ENCODE data around the gene KCNN4. TPM values are rescaled to one million over a fixed set of nuclear protein-coding genes. Genes with fewer than 3 reads are reported as not detected.

Gene KCNN4
- total and polyA plus RNA-seq, 2 of the 13 experiments (the other 11 are each of a cell fraction or from before 2014, with no cell fraction given), result 0.13 to 0.25 TPM

DNA sequence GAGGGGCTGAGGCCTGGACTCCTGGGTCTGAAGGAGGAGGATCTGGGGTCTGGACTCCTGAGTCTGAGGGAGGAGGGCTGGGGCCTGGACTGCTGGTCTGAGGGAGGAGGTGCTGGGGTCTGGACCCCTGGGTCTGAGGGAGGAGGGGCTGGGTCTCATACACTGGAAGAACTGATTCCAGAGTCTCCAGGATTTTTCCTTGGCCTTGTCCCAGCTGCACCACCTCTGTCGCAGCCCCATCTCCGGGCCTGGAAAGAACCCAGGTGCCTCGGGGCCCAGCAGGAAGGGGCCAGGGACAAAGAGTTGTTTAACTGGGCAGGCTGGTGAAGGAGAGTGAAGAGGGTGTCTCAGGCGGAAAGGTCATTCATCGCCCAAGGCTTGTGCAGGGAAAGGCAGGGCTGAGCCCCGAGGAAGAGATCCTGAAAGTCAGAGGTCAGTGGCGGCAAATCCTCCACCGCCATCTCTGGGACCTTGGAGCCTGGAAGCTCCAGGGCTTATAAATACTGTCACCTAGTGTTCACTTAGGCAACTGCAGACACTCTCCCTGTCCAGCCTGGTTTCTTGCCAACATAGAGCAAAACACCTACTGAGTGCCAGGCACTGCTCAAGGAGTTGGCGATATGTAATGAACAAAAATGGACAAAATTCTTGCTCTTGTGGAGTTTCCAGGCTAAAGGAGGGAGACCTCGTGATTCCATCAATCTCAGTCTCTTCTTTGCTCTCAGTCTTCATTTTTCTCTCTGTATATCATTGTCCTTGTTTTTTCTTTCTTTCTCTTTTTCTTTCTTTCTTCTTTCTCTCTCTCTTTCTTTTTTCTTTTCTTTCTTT lies 4.4 kb upstream of the KCNN4 start (continued):
- TF ChIP-seq, protein P1, sequence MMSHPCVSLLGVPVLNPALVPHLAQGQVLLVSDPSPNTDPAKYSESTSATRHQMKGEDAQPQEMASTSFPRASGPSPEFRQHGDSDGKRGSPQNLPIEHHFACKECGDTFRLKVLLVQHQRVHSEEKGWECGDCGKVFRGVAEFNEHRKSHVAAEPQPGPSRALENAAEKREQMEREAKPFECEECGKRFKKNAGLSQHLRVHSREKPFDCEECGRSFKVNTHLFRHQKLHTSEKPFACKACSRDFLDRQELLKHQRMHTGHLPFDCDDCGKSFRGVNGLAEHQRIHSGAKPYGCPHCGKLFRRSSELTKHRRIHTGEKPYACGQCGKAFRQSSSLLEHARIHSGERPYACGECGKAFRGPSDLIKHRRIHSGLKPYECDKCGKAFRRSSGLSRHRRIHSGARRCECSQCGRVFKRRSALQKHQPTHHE (CRISPR knock-in tag; IDR thresholded peaks at IDR 0.05; ENCODE audit: borderline replicate concordance), result no peak
- TF ChIP-seq, protein P2, sequence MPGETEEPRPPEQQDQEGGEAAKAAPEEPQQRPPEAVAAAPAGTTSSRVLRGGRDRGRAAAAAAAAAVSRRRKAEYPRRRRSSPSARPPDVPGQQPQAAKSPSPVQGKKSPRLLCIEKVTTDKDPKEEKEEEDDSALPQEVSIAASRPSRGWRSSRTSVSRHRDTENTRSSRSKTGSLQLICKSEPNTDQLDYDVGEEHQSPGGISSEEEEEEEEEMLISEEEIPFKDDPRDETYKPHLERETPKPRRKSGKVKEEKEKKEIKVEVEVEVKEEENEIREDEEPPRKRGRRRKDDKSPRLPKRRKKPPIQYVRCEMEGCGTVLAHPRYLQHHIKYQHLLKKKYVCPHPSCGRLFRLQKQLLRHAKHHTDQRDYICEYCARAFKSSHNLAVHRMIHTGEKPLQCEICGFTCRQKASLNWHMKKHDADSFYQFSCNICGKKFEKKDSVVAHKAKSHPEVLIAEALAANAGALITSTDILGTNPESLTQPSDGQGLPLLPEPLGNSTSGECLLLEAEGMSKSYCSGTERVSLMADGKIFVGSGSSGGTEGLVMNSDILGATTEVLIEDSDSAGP (CRISPR knock-in tag; IDR thresholded peaks at IDR 0.05; ENCODE audit: borderline replicate concordance), result no peak
- TF ChIP-seq PCBP1 (IDR thresholded peaks at IDR 0.05; ENCODE audit: borderline replicate concordance, low read depth, low read length), result no peak
- no peak for TF ChIP-seq NKX3-1 (CRISPR knock-in tag; IDR thresholded peaks at IDR 0.05)
- no peak for TF ChIP-seq EP300 (IDR thresholded peaks at IDR 0.05; ENCODE audit: low read depth in 2 of 2, low read length in 2 of 2)
- TF ChIP-seq EP300 (CRISPR knock-in tag; IDR thresholded peaks at IDR 0.05; ENCODE audit: borderline replicate concordance), result no peak
- TF ChIP-seq RFX5 (IDR thresholded peaks at IDR 0.05; ENCODE audit: low read depth, low read length), result no peak
- TF ChIP-seq, protein P3, sequence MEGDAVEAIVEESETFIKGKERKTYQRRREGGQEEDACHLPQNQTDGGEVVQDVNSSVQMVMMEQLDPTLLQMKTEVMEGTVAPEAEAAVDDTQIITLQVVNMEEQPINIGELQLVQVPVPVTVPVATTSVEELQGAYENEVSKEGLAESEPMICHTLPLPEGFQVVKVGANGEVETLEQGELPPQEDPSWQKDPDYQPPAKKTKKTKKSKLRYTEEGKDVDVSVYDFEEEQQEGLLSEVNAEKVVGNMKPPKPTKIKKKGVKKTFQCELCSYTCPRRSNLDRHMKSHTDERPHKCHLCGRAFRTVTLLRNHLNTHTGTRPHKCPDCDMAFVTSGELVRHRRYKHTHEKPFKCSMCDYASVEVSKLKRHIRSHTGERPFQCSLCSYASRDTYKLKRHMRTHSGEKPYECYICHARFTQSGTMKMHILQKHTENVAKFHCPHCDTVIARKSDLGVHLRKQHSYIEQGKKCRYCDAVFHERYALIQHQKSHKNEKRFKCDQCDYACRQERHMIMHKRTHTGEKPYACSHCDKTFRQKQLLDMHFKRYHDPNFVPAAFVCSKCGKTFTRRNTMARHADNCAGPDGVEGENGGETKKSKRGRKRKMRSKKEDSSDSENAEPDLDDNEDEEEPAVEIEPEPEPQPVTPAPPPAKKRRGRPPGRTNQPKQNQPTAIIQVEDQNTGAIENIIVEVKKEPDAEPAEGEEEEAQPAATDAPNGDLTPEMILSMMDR (CRISPR knock-in tag; IDR thresholded peaks at IDR 0.05), result peak; percentile 93
- TF ChIP-seq, protein P4, sequence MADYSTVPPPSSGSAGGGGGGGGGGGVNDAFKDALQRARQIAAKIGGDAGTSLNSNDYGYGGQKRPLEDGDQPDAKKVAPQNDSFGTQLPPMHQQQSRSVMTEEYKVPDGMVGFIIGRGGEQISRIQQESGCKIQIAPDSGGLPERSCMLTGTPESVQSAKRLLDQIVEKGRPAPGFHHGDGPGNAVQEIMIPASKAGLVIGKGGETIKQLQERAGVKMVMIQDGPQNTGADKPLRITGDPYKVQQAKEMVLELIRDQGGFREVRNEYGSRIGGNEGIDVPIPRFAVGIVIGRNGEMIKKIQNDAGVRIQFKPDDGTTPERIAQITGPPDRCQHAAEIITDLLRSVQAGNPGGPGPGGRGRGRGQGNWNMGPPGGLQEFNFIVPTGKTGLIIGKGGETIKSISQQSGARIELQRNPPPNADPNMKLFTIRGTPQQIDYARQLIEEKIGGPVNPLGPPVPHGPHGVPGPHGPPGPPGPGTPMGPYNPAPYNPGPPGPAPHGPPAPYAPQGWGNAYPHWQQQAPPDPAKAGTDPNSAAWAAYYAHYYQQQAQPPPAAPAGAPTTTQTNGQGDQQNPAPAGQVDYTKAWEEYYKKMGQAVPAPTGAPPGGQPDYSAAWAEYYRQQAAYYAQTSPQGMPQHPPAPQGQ (CRISPR knock-in tag; IDR thresholded peaks at IDR 0.05; ENCODE audit: borderline replicate concordance), result no peak
- no peak for TF ChIP-seq ZNF761 (CRISPR knock-in tag; conservative IDR thresholded peaks at IDR 0.05)
- TF ChIP-seq ESRRA (CRISPR knock-in tag; IDR thresholded peaks at IDR 0.05; ENCODE audit: low read depth), result no peak
- TF ChIP-seq POLR2AphosphoS5 (IDR thresholded peaks at IDR 0.05; ENCODE audit: low read depth, low read length), result no peak
- no peak for TF ChIP-seq SP4 (CRISPR knock-in tag; IDR thresholded peaks at IDR 0.05)
- peak; percentile 49 for TF ChIP-seq ZFP36 (IDR thresholded peaks at IDR 0.05; ENCODE audit: borderline replicate concordance, low read depth, low read length, partially characterized antibody)
- no peak for TF ChIP-seq SMAD9 (CRISPR knock-in tag; IDR thresholded peaks at IDR 0.05)
- no peak for TF ChIP-seq FOXM1 (CRISPR knock-in tag; IDR thresholded peaks at IDR 0.05)
- TF ChIP-seq ZNF772 (CRISPR knock-in tag; IDR thresholded peaks at IDR 0.05), result no peak
- peak; percentile 98 for TF ChIP-seq ZKSCAN1 (IDR thresholded peaks at IDR 0.05; ENCODE audit: low read length)
- TF ChIP-seq, protein P5, sequence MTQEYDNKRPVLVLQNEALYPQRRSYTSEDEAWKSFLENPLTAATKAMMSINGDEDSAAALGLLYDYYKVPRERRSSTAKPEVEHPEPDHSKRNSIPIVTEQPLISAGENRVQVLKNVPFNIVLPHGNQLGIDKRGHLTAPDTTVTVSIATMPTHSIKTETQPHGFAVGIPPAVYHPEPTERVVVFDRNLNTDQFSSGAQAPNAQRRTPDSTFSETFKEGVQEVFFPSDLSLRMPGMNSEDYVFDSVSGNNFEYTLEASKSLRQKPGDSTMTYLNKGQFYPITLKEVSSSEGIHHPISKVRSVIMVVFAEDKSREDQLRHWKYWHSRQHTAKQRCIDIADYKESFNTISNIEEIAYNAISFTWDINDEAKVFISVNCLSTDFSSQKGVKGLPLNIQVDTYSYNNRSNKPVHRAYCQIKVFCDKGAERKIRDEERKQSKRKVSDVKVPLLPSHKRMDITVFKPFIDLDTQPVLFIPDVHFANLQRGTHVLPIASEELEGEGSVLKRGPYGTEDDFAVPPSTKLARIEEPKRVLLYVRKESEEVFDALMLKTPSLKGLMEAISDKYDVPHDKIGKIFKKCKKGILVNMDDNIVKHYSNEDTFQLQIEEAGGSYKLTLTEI (CRISPR knock-in tag; conservative IDR thresholded peaks at IDR 0.05), result no peak
- TF ChIP-seq, protein P6, sequence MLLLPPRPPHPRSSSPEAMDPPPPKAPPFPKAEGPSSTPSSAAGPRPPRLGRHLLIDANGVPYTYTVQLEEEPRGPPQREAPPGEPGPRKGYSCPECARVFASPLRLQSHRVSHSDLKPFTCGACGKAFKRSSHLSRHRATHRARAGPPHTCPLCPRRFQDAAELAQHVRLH (CRISPR knock-in tag; IDR thresholded peaks at IDR 0.05; ENCODE audit: borderline replicate concordance, low read depth), result peak; percentile 70; the same call in 1 of the 2 replicates
